Spleen (tissue), 11 donors: ENCODE measurements around the gene EPHB1. TPM values are rescaled to one million over a fixed set of nuclear protein-coding genes. Genes with fewer than 3 reads are reported as not detected.

Source experiments
- DNase-seq: peaks from one replicate; pipeline ENCODE4 v3.0.0-alpha.2; 2020
- H3K27ac ChIP-seq, 8 donors: fragments of 200-600 bp; sonication (generic) in 7 of 8; 1 replicate in 4 of 8; 2 replicates in 4 of 8; pipeline versions ENCODE4 v1.5.0 to v1.8.0; 2016 to 2021; ENCODE audit warnings: inconsistent platforms in 4 of 8, mild to moderate bottlenecking in 4 of 8, moderate library complexity in 1 of 8
- H3K27me3 ChIP-seq, 7 donors: fragments of 200-600 bp; sonication (generic) in 6 of 7; replicated peaks in 1 of 7; 1 replicate in 4 of 7; 2 replicates in 3 of 7; pipeline versions ENCODE4 v1.5.0 to v1.8.0; 2016 to 2021; ENCODE audit warnings: inconsistent platforms in 3 of 7, mild to moderate bottlenecking in 1 of 7
- H3K36me3 ChIP-seq, 6 donors: fragments of 200-600 bp; sonication (generic) in 5 of 6; 1 replicate in 4 of 6; 2 replicates in 2 of 6; pipeline versions ENCODE4 v1.5.0 to v1.8.0; 2016 to 2021; ENCODE audit warnings: inconsistent platforms in 2 of 6
- H3K4me1 ChIP-seq, 6 donors: fragments of 200-600 bp; sonication (generic) in 5 of 6; 1 replicate in 3 of 6; 2 replicates in 3 of 6; pipeline versions ENCODE4 v1.5.0 to v1.8.0; 2016 to 2021; ENCODE audit warnings: inconsistent platforms in 3 of 6
- H3K4me3 ChIP-seq, 8 donors: fragments of 200-600 bp; sonication (generic) in 7 of 8; 1 replicate in 4 of 8; 2 replicates in 4 of 8; pipeline versions ENCODE4 v1.5.0 to v1.8.0; 2016 to 2021; ENCODE audit warnings: inconsistent platforms in 4 of 8, mild to moderate bottlenecking in 4 of 8, moderate library complexity in 2 of 8
- H3K9me3 ChIP-seq, 8 donors: fragments of 200-600 bp; sonication (generic) in 7 of 8; 1 replicate in 4 of 8; 2 replicates in 4 of 8; pipeline versions ENCODE4 v1.5.0 to v1.8.0; 2016 to 2021; ENCODE audit warnings: inconsistent platforms in 4 of 8
- POLR2A ChIP-seq, 3 donors: fragments of 450-650 bp; IDR thresholded peaks; one replicate each; pipeline ENCODE4 v1.5.1; 2017; ENCODE audit warnings: antibody characterized with exemption in 3 of 3, mild to moderate bottlenecking in 1 of 3
- POLR2AphosphoS5 ChIP-seq, 3 donors: sonication (generic); formaldehyde crosslinking; IDR thresholded peaks; one replicate each; pipeline ENCODE4 v1.5.1; 2017; ENCODE audit warnings: antibody characterized with exemption in 3 of 3
- WGBS, 5 donors: extraction: QIAGEN DNeasy Blood & Tissue Kit in 3 of 5; methylation state at CpG; one replicate each; pipeline versions ENCODE4 v1.1.5 to v1.1.7; 2013 to 2018; 5-methylcytosine and 5-hydroxymethylcytosine counted together
- intact Hi-C: fragments of 100-400 bp; cut with DNase I; formaldehyde crosslinking; loops from one replicate; pipeline ENCODE4 v1.15.0; 2023; ENCODE audit warnings: low total_unique reads
- polyA plus RNA-seq, 3 donors: library from polyadenylated mRNA; stranded (reverse); fragments of 200-250 nt; gene quantifications; one replicate each; pipeline ENCODE4 v1.2.1, GENCODE V29; 2013
- total RNA-seq, 7 donors: library from RNA; depleted of rRNA in 3 of 7; stranded (reverse); fragments of >200 nt in 3 of 7; fragmentation: NEBNext Ultra II Directional in 4 of 7; extraction: Animal tissue kit (Norgen Biotek cat#: 25700) in 4 of 7; gene quantifications; one replicate each; pipeline versions ENCODE4 v1.1.0 to v1.2.1, GENCODE V29; 2016 to 2021
- TF ChIP-seq, protein P1 (sequence below), 11 experiments: fragments of 200-600 bp in 7 of 11; fragments of 450-650 bp in 4 of 11; sonication (generic) in 4 of 11; IDR thresholded peaks in 8 of 11; conservative IDR thresholded peaks in 3 of 11; 1 replicate in 7 of 11; 2 replicates in 4 of 11; pipeline versions ENCODE4 v1.4.0 to v1.8.0; 2016 to 2021; ENCODE audit warnings: antibody characterized with exemption in 11 of 11, inconsistent platforms in 4 of 11, mild to moderate bottlenecking in 1 of 11
- donor health status: healthy with polysubstance abuse.
- donor health status: DM: no; HTN: no; CAD: no; lungs with moderate emphysema.
- donor health status: DM: no; HTN: no; CAD: no.
- donor health status: Bipolar disorder and iron deficiency.
- donor health status: healthy.
- donor health status: DM: no; HTN: no; CAD: no.
- donor health status: DM: yes; HTN: yes; CAD: no.

EPHB1 gene
- total and polyA plus RNA-seq, 10 donors = 0.20 to 14.0 (median 3.0) TPM

DNA sequence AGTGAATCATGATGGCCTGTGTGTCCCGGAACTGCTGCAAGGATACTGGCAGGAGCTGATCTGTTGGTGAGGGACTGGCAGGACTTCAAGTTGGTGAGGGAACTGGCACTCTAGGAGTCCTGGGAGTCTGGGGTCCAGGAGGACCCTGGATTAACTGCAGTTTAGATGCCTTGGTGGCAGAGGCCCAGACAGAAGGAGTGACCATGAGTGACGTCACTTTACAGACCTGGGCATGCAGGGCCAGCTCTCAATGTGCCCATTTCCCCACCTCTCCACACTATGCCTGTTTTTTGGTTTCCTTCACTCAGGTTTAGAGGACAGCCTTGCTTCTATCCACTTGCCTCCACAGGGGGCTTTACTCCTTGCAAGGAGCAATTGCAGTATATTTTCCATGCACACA is 154.1 kb downstream of the EPHB1 start:
- TF ChIP-seq POLR2A (IDR thresholded peaks at IDR 0.05) = no peak
- TF ChIP-seq POLR2AphosphoS5 (IDR thresholded peaks at IDR 0.05) = no peak
- TF ChIP-seq, protein P1, sequence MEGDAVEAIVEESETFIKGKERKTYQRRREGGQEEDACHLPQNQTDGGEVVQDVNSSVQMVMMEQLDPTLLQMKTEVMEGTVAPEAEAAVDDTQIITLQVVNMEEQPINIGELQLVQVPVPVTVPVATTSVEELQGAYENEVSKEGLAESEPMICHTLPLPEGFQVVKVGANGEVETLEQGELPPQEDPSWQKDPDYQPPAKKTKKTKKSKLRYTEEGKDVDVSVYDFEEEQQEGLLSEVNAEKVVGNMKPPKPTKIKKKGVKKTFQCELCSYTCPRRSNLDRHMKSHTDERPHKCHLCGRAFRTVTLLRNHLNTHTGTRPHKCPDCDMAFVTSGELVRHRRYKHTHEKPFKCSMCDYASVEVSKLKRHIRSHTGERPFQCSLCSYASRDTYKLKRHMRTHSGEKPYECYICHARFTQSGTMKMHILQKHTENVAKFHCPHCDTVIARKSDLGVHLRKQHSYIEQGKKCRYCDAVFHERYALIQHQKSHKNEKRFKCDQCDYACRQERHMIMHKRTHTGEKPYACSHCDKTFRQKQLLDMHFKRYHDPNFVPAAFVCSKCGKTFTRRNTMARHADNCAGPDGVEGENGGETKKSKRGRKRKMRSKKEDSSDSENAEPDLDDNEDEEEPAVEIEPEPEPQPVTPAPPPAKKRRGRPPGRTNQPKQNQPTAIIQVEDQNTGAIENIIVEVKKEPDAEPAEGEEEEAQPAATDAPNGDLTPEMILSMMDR (IDR thresholded peaks at IDR 0.05 in 8 of 11, conservative IDR thresholded peaks at IDR 0.05 in 3 of 11) = no peak
- Histone ChIP-seq H3K9me3 (peaks cover 0 to 20% (median 12%) of the 10 kb centered on the region in 8 donors), H3K4me3 (no peak overlapping the region), H3K27me3 (no peaks in the 10 kb centered on the region), H3K36me3 (peaks cover 0 to 9% (median 0%) of the 10 kb centered on the region in 6 donors), H3K4me1 (no peaks in the 10 kb centered on the region), H3K27ac (no peak overlapping the region)
- intact Hi-C loops = no loop called here
- no peak for DNase-seq
- 82 to 100% (median 91%) methylated on average over 2 of the region's 2 CpGs for WGBS, 5 donors

- Histone ChIP-seq H3K27me3 (no peaks in the 10 kb centered on the region), H3K4me1 (no peaks in the 10 kb centered on the region), H3K4me3 (no peak overlapping the region), H3K27ac (no peak overlapping the region), H3K36me3 (peaks cover 0 to 9% (median 0%) of the 10 kb centered on the region in 6 donors), H3K9me3 (peaks cover 0 to 20% (median 12%) of the 10 kb centered on the region in 8 donors)
- 48 to 73% (median 61%) methylated on average over 1 of the region's 1 CpG for WGBS, 5 donors
- DNase-seq = no peak
- intact Hi-C loops = no loop called here
- TF ChIP-seq POLR2AphosphoS5 (IDR thresholded peaks at IDR 0.05) (no peak), POLR2A (IDR thresholded peaks at IDR 0.05) (no peak)
- TF ChIP-seq, protein P1 (IDR thresholded peaks at IDR 0.05 in 8 of 11, conservative IDR thresholded peaks at IDR 0.05 in 3 of 11) = no peak
These were observed 157.3 kb downstream of the EPHB1 start for GRCh38 chr3:134952371-134952770.

DNA sequence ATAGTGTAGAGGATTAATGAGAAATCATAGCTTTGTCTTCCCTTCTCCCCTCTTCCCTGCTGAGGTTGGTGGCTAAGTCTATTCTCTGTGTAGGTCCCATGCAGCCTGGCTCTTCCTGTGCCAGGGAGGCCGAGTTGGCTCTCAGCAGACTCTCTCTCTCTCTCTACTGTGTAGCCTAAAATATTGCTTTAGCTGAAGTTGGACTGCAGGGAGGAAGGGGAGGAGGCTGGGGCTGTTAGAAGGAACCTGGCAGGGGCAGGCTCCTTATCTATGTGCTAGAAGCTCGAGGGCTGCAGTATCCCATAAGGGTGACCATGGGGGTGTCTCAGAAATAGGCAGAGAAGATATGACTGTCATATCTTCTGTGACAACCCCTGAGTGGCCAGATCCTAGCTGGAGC is 160.8 kb downstream of the EPHB1 start:
- intact Hi-C loops = no loop called here
- H3K27me3 ChIP-seq = no peaks in the 10 kb centered on the region
- peaks cover 0 to 11% (median 8%) of the 10 kb centered on the region in 8 donors for H3K9me3 ChIP-seq
- H3K4me1 ChIP-seq = no peaks in the 10 kb centered on the region
- no peak overlapping the region for H3K4me3 ChIP-seq
- WGBS, 5 donors = 53 to 85% (median 65%) methylated on average over 2 of the region's 2 CpGs
- no peak overlapping the region for H3K27ac ChIP-seq
- peaks cover 0 to 9% (median 0%) of the 10 kb centered on the region in 6 donors for H3K36me3 ChIP-seq
- TF ChIP-seq, protein P1 (IDR thresholded peaks at IDR 0.05 in 8 of 11, conservative IDR thresholded peaks at IDR 0.05 in 3 of 11) = no peak
- TF ChIP-seq POLR2A (IDR thresholded peaks at IDR 0.05) = no peak
- TF ChIP-seq POLR2AphosphoS5 (IDR thresholded peaks at IDR 0.05) = no peak
- no peak for DNase-seq

DNA sequence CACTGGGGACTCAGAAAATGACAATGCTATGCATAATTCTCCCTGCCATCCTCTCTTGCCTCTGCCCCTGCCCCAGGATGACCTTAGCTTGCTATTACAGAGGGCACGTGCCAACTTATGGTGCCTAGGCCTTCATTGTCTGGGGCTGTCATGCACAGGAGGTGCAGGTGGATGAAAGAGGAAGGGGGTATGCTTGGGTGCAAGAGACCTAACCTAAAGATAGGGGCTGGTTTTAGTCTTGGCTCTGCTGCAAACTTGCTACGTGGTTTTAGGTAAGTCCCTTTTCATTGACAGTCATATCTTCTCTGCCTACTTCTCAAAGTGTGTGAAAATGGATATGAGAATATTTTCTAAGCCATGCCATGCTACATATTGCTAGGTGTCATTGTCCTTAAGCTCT is 161.3 kb downstream of the EPHB1 start:
- intact Hi-C loops = no loop called here
- Histone ChIP-seq H3K4me3 (no peak overlapping the region), H3K4me1 (no peaks in the 10 kb centered on the region), H3K9me3 (peaks cover 0 to 6% (median 3%) of the 10 kb centered on the region in 8 donors), H3K36me3 (peaks cover 0 to 6% (median 0%) of the 10 kb centered on the region in 6 donors), H3K27me3 (no peaks in the 10 kb centered on the region), H3K27ac (no peak overlapping the region)
- WGBS, 5 donors = 64 to 83% (median 69%) methylated on average over 2 of the region's 2 CpGs
- DNase-seq = no peak
- TF ChIP-seq POLR2AphosphoS5 (IDR thresholded peaks at IDR 0.05) = no peak
- TF ChIP-seq, protein P1 (IDR thresholded peaks at IDR 0.05 in 8 of 11, conservative IDR thresholded peaks at IDR 0.05 in 3 of 11) = no peak
- TF ChIP-seq POLR2A (IDR thresholded peaks at IDR 0.05) = no peak
